Measurements from ENCODE around the gene SLC9C2.
A peak's percentile ranks its signal among the peaks of the same experiment; 100 is the strongest.
"Not testable (repeated sequence)": the region's sequence is repeated elsewhere in the genome, so short reads cannot be mapped to it uniquely, and the experiment has no call there.

The SLC9C2 gene

DNA sequence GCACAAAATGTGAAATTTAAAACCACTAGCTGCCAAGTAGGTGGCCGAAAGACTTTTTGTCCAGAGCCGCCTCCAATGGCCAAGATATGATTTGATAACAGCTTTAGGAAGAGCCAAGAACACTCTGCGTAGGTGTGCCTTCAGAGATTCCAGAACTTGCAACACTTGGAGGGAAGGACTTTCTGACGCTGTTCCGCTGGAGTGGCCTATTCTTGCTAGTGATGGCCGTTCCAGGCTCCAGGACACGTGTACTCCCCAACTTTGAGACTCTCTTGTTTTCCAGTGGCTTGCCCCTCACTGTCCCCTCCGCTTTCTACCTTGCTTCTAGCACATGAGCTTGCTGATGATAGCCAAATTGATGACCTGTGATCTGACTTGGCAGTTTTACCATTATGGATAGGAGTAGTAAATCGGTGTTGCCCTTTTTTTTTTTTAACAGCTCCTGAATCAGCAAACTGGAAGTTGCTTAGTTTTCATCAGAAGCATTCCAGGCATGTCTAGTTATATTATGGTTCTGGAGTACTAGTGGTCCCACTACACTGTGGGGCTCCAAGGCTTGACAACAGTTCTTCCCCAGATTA is 124.7 kb downstream of the SLC9C2 start:
- DNase-seq, result no peak

DNA sequence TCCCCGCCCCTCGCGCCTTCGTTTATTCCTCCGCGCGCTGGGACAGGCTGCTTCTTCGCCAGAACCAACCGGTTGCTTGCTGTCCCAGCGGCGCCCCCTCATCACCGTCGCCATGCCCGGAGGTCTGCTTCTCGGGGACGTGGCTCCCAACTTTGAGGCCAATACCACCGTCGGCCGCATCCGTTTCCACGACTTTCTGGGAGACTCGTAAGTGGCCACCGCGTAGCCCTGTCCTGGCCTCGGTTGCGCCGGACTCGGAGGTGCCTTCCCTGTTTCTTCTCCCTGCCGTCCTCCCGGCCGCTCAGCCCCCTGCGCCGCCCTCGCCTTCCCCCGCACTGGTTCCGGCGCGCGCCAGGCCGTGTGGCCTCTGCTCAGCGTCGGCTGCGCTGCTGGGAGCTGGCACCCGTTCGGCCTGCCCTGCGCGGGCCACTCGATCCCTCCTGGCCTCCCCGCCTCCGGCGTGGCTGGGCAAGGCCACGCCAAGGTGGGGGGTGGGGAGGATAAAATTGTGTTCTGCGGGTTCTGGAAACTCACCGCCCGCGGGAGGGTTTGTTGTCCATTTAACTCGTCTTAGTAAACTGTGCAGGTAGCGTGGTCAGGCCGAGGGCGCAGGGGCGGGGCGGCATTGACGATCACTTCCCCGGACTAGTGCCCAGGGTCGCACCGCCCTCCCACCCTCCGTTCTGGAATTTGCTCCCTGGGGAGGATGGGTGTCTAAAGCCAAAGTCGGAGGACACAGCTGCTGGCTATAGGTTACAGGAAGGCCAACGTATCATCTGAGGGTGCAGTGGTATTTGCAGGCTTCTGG is 125.4 kb downstream of the SLC9C2 start, which contains the start of gene PRDX6:
Gene PRDX6, plus strand, starts transcription at position 50 of the 808 bp plus-strand sequence. Its CDS starts 63 bp downstream, at position 113.
- DNase-seq, result peak; percentile 90

DNA sequence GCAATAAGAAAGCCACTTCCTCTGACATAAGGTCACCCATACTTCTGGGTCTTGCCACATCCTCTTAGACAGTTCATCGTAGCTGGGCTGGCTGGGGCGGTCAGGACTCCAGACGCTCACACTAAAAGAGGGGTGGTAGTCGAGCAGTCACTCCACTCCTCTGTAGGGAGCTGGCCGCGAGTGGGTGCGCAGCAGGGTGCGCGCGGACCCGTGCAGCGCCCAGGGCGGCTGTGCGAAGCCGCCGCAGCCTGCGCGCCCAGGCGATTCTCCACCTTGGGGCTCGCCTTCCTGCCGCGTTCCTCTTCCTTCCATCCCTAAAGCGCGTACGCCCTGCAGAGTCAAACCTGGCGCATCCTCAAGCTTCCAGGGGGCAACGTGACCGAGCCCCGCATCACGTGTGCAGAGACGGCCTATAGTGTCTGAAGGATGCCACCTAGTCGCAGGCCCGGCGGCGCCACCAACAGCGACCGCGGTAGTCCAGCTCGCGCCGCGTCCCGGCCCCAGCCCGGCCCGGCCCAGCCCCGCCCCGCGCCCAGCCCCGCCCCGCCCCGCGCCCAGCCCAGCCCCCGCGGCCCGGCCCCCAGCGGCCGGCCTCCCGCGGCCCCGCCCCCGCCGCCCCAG is 126.1 kb downstream of the SLC9C2 start:
- peak; percentile 79 for DNase-seq

DNA sequence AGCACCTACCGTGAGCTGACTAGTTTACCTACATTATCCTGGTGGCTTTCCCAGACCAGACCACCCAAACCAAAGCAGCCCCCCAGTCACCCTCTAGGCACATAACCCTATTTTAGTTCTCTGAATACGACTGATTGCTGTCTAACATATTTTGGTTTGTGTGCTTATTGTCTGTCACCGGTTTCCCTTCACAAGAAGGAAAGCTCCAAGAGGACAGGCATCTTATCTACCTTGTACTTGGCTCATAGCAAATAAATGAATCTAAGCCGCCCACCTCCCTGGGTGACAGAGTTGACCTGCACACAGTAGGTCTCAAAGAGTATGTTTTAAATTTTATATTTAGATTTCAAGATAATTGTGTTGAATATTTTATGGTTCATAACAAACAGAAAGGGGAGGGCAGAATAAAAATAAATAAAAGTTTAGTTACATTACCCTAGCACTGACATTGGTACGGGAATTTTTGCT is 126.6 kb downstream of the SLC9C2 start:
- DNase-seq, result no peak

DNA sequence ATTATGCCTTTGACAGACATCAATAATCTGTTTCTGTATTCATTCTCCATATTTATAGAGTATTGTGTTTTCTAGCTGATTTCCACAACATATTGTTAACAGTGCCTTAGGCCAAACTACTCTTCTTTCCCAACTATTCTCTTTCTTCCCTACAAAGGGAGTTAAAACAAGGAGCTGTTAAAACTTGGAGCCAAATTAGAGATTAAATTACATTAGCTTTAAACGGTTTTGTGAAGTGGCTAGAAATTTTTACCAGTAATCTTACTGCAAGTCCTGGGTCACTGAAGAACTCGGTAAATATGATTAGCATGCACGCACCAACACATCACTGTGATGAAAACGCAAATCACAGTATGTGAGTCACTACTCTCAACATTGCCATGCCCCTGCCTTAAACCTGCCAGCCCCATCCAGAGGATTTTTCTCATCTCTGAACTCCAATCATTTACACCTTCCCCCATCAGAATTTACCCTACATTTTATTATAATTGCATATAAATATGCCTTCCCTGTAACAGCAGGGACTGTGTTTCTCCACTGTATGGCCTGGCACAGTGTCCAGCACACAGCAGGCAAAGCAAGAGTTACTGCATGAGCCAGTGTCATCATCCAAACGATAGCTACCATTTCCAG is 127.2 kb downstream of the SLC9C2 start:
- DNase-seq, result peak; percentile 2

DNA sequence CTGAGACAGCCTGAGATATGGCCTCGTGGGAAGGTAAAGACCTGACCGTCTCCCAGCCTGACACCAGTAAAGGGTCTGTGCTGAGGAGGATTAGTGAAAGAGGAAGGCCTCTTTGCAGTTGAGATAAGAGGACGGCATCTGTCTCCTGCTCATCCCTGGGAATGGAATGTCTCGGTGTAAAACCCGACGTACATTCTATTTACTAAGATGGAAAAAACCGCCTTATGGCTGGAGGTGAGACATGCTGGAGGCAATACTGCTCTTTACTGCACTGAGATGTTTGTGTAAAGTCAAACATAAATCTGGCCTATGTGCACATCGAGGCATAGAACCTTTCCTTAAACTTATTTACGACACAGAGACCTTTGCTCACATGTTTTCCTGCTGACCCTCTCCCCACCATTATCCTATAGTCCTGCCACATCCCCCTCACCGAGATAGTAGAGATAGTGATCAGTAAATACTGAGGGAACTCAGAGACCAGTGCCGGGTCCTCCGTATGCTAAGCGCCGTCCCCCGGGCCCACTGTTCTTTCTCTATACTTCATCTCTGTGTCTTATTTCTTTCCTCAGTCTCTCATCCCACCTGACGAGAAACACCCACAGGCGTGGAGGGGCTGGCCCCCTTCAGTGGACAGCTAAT is 128.0 kb downstream of the SLC9C2 start:
- DNase-seq, result not testable (repeated sequence)

DNA sequence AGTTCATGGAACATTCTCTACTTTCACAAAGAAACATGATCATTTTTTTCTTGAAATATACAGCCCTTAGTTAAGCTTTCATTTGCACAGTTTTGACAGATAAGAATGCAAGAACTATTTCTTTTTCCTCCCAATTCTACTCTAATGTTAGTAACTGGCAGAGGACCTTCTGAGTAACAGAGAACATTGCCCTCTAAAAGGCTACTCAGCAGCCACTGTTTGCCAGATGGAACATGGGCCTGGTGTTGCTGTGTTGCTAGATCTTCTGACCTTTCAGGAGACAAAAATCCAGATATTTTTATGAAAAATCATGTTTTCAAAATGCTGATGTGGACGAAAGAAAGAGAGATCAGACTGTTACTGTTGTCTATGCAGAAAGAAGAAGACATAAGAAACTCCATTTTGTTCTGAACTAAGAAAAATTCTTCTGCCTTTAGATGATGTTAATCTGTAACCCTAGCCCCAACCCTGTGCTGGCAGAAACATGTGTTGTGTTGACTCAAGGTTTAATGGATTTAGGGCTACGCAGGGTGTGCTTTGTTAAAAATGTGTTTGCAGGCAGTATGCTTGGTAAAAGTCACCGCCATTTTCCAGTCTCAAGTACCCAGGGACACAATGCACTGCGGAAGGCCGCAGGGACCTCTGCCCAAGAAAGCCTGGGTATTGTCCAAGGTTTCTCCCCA is 128.6 kb downstream of the SLC9C2 start:
- DNase-seq, result no peak

DNA sequence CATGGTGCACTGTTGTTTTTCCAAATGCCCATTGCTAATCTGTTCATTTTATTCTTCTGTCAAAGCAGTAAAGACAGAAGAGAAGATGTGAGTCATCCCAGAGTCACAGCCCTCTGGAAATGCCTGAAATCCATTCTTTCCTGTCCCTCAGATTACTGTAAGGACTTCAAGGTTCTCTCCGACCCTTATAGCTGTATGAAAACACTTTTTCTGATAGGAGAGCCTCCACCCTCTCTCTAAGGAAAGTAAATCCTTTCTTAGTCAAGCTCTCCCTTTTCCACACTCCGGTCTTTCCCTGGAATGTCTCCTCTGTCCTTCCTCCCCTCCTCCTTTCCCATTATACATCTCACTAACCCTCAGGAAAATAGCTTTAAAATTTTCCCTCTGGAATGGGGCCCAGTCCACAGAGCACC is 129.3 kb downstream of the SLC9C2 start:
- no peak for DNase-seq

DNA sequence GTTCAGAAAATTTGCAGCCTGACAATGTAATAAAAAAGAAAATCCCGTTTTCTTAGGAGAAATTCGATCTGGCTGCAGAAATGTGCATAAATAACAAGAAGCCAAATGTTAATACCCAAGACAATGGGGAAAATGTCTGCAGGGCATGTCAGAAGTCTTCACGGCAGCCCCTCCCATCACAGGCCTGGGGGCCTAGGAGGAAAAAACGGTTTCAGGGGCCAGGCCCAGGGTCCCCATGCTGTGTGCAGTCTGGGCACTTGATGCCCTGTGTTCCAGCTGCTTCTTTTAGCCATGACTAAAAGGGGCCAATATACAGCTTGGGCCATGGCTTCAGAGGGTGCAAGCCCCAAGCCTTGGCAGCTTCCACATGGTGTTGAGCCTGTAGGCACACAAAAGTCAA is 132.3 kb downstream of the SLC9C2 start:
- no peak for DNase-seq

DNA sequence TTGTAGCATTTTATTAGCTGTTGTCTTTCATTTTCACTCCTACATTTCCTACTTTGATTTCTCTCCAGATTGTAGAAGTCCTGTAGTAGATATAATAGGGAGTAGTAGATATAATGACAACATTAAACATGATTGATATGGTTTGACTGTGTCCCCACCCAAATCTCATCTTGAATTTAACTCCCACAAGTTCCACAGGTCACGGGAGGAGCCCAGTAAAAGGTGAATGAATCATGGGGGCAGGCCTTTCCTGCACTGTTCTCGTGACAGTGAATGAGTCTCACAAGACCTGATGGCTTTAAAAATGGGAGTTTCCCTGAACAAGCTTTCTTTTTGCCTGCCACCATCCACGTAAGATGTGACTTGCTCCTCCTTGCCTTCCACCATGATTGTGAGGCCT is 133.2 kb downstream of the SLC9C2 start:
- no peak for DNase-seq

DNA sequence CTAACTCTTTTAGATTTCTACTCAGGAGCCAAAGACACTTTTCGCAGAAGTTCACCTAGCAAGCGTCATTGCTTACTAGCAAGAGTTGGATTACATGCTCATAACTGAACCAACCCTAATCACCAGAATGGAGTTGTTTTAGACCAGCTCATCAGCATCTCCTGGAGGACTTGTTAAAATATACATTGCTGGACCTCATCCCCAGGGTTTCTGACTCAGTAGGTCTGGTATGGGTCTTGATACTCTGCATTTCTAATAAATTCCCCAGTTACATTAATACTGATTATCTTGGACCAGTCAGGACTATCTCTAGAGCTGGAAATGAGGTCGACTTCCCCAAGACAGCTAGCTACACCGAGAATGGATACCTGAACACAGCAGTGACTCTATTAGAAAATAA is 135.4 kb downstream of the SLC9C2 start:
- DNase-seq, result no peak

DNA sequence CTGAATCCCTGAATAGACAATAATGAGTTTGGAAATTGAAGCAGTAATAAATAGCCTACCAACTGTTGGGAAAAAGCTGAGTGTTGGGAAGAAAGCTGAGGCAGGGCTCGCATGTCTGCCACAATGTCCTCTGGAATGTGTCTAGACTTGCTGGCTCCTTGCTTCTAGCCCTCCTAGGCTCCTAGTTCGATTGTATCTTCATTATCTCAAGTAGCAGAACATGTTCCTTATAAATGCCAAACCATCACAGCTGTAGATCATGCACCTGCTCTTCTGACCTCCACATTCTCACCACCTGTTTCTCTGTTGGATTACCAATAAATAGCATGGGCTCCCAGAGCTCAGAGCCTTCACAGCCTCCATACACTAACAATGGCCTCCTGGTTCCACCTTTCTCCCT is 138.7 kb downstream of the SLC9C2 start:
- not testable (repeated sequence) for DNase-seq

DNA sequence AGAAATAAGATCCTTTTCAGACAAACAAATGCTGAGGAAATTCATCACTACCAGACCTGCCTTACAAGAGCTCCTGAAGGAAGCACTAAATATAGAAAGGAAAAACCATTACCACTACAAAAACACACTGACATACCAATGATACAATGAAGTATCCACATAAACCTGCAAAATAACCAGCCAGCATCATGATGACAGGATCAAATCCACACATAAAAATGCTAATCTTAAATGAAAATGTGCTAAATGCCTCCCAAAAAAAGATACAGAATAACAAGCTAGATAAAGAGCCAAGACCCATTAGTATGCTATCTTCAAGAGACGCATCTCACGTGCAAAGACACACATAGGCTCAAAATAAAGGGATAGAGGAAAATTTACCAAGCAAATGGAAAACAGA is 140.2 kb downstream of the SLC9C2 start:
- not testable (repeated sequence) for DNase-seq

DNA sequence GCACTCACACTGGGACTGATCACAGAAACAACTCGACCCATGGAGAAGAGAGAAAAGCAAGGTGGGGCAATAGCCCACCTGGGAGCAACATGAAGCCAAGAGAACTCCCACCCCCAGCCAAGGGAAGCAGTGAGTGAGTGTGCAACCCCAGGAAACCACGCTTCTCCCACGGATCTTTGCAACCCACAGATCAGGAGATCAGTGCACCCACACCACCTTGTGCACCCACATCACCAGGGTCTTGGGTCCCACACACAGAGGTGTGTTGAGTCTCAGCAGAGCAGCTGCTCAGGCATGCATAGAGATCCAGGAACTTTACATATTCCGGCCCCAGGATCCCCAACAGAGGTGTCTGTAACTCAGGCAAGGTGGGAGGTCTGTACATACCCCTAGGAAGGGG is 143.0 kb downstream of the SLC9C2 start:
- no peak for DNase-seq

DNA sequence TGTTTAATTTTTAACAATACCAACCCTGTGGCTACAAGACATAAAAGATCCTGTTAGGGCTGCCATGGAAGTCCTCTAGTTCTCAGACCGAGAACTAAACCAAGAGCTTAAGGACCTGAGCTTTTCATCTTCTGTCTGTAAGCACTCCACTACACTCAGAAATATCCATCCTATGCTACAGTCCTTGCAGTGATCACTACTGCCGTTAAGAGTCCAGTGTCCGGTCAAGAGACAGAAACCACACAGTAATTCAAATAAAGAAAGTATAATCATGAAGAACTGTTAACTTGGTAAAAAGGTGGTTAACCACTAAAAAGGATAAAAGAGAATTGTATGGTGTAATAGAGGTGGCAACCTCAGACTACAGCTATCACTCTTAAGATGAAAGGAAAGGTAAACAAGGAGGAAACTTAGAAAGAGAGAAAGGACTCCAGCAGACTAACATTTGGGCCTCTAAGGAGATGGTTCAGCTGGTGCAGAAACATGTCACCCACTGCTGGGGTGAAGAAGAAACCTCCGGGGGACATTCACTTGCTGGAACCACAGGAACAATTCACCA is 147.8 kb downstream of the SLC9C2 start:
- DNase-seq, result no peak

DNA sequence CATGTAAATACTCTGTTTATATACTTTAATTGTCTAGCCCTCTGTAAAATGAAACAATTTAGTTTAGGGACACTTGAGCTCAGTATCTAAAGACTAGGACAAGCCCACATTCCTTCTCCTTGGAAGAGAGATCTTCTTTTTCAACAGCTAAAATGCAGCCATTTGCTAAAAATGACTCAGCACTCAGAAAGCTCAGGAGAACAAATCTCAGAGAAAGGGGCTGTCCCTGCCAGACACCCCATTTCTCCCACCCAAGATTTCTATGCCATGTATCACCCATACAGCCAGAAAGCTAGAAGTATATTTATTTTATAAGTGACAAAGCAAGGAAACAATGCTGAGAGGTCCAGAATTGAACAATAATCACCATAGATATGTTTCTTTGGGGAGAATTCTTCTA is 148.9 kb downstream of the SLC9C2 start:
- DNase-seq, result no peak

DNA sequence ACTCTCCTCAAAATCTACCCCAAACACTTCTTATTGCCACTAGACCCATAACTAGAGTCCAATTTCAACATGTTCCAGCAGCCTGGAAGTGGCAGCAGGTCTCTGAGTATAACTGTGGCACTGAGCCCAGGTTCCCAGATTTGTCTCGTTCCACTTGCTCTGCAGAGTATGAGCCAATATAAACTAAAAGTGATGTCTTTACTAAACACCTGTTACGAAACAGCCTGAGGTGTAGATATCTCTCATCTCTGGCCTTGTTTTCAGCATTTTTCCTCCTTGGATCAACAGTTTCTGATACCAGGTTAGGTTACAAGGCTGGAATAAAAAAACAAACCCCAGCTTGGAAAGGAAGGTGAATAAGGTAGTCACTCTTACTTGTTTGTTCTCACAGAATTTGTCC is 150.9 kb downstream of the SLC9C2 start:
- no peak for DNase-seq

Data from CD4-positive, alpha-beta T cell treated with Interleukin-6 for 4 hours (primary cell).